H9 (cell line): Measurements from ENCODE around the gene SETD7. TPM values are rescaled to one million over a fixed set of nuclear protein-coding genes. Genes with fewer than 3 reads are reported as not detected.

Experiments used
- DNase-seq: peaks from one replicate; pipeline ENCODE4 v3.0.0-alpha.2; 2017
- H2AFZ ChIP-seq: one replicate; pipeline ENCODE4 v1.6.1; 2013; ENCODE audit warnings: mild to moderate bottlenecking, low read length, control low read depth, moderate library complexity
- H2AK5ac ChIP-seq: 2 replicates; pipeline ENCODE4 v1.6.1; 2013; ENCODE audit warnings: low read length, control low read depth, mixed read lengths; ENCODE audit not compliant: insufficient read length
- H2BK120ac ChIP-seq: one replicate; pipeline ENCODE4 v1.6.1; 2013; ENCODE audit warnings: low read depth, mild to moderate bottlenecking, low read length, control low read depth, inconsistent platforms; ENCODE audit not compliant: poor library complexity, severe bottlenecking
- H2BK12ac ChIP-seq: 2 replicates; pipeline ENCODE4 v1.6.1; 2013; ENCODE audit warnings: low read length, control low read depth, mixed read lengths, low read depth; ENCODE audit not compliant: insufficient read length
- H2BK15ac ChIP-seq: 2 replicates; pipeline ENCODE4 v1.6.1; 2013; ENCODE audit warnings: low read depth, low read length, control low read depth
- H2BK20ac ChIP-seq: one replicate; pipeline ENCODE4 v1.6.1; 2013; ENCODE audit warnings: low read depth, mild to moderate bottlenecking, low read length, control low read depth, inconsistent platforms; ENCODE audit not compliant: poor library complexity, severe bottlenecking
- H2BK5ac ChIP-seq: 2 replicates; pipeline ENCODE4 v1.6.1; 2013; ENCODE audit warnings: low read length, control low read depth, mixed read lengths; ENCODE audit not compliant: insufficient read length
- H3K14ac ChIP-seq: 2 replicates; pipeline ENCODE4 v1.6.1; 2013; ENCODE audit warnings: low read length, control low read depth; ENCODE audit not compliant: insufficient read depth
- H3K18ac ChIP-seq: 2 replicates; pipeline ENCODE4 v1.6.1; 2013; ENCODE audit warnings: low read depth, mild to moderate bottlenecking, mixed read lengths, low read length, control low read depth; ENCODE audit not compliant: insufficient read length
- H3K23ac ChIP-seq: 2 replicates; pipeline ENCODE4 v1.6.1; 2013; ENCODE audit warnings: low read length, control low read depth, mixed read lengths, low read depth; ENCODE audit not compliant: insufficient read length
- H3K23me2 ChIP-seq: 2 replicates; pipeline ENCODE4 v1.6.1; 2013; ENCODE audit warnings: low read depth, mild to moderate bottlenecking, mixed read lengths, low read length, control low read depth; ENCODE audit not compliant: insufficient read length, poor library complexity, severe bottlenecking
- H3K27ac ChIP-seq: 2 replicates; pipeline ENCODE4 v1.5.1; 2013; ENCODE audit warnings: low read length, control low read depth, mixed read lengths, low read depth; ENCODE audit not compliant: insufficient read length
- H3K27me3 ChIP-seq: 2 replicates; pipeline ENCODE4 v1.6.1; 2013; ENCODE audit warnings: low read length, control low read depth, inconsistent platforms; ENCODE audit not compliant: insufficient read depth
- H3K4ac ChIP-seq: 2 replicates; pipeline ENCODE4 v1.6.1; 2013; ENCODE audit warnings: low read depth, mild to moderate bottlenecking, control low read depth, inconsistent platforms, low read length, moderate library complexity
- H3K4me1 ChIP-seq: 2 replicates; pipeline ENCODE4 v1.6.1; 2013; ENCODE audit warnings: low read length, control low read depth, inconsistent platforms; ENCODE audit not compliant: insufficient read depth
- H3K4me2 ChIP-seq: 2 replicates; pipeline ENCODE4 v1.6.1; 2013; ENCODE audit warnings: low read length, control low read depth, mixed read lengths; ENCODE audit not compliant: insufficient read length, insufficient read depth
- H3K56ac ChIP-seq: 2 replicates; pipeline ENCODE4 v1.6.1; 2013; ENCODE audit warnings: low read depth, mild to moderate bottlenecking, mixed read lengths, low read length, control low read depth; ENCODE audit not compliant: insufficient read length
- H3K79me1 ChIP-seq: 2 replicates; pipeline ENCODE4 v1.6.1; 2013; ENCODE audit warnings: low read depth, mild to moderate bottlenecking, moderate library complexity, low read length, control low read depth, inconsistent platforms; ENCODE audit not compliant: insufficient read depth, poor library complexity, severe bottlenecking
- H3K79me2 ChIP-seq: 2 replicates; pipeline ENCODE4 v1.6.1; 2013; ENCODE audit warnings: low read length, control low read depth, inconsistent platforms; ENCODE audit not compliant: insufficient read depth
- H3K9ac ChIP-seq: 2 replicates; pipeline ENCODE4 v1.6.1; 2013; ENCODE audit warnings: low read length, control low read depth, mixed read lengths; ENCODE audit not compliant: insufficient read length; ENCODE audit errors: extremely low read depth
- H3K9me3 ChIP-seq: one replicate; pipeline ENCODE4 v1.6.1; 2013; ENCODE audit warnings: low read depth, low read length, inconsistent platforms; ENCODE audit not compliant: control insufficient read depth
- H3T11ph ChIP-seq: one replicate; pipeline ENCODE4 v1.6.1; 2013; ENCODE audit warnings: mild to moderate bottlenecking, low read length, control low read depth, inconsistent platforms
- H4K20me1 ChIP-seq: one replicate; pipeline ENCODE4 v1.6.1; 2013; ENCODE audit not compliant: control insufficient read depth, insufficient read length, insufficient read depth
- H4K5ac ChIP-seq: 2 replicates; pipeline ENCODE4 v1.6.1; 2013; ENCODE audit warnings: low read depth, mild to moderate bottlenecking, mixed read lengths, low read length, control low read depth; ENCODE audit not compliant: insufficient read length
- H4K8ac ChIP-seq: replicated peaks from 2 replicates; pipeline ENCODE4 v1.6.1; 2013; ENCODE audit warnings: low read length, control low read depth, mixed read lengths, low read depth; ENCODE audit not compliant: insufficient read length
- H4K91ac ChIP-seq: 2 replicates; pipeline ENCODE4 v1.6.1; 2013; ENCODE audit warnings: low read depth, mild to moderate bottlenecking, moderate library complexity, mixed read lengths, low read length, control low read depth; ENCODE audit not compliant: insufficient read length
- H3K27ac Mint-ChIP-seq, 3 experiments: 2 replicates in 2 of 3; 3 replicates in 1 of 3; pipeline ENCODE4 v1.8.0; 2020 to 2021; ENCODE audit warnings: mixed read lengths in 3 of 3, mild to moderate bottlenecking in 1 of 3, moderate library complexity in 1 of 3
- H3K27me3 Mint-ChIP-seq: 2 replicates; pipeline ENCODE4 v1.8.0; 2021; ENCODE audit warnings: low read depth, mild to moderate bottlenecking, moderate library complexity, mixed read lengths
- H3K36me3 Mint-ChIP-seq, 3 experiments: 2 replicates in 2 of 3; 3 replicates in 1 of 3; pipeline ENCODE4 v1.8.0; 2020 to 2021; ENCODE audit warnings: low read depth in 3 of 3, mixed read lengths in 3 of 3; ENCODE audit not compliant: insufficient read depth in 1 of 3
- H3K4me1 Mint-ChIP-seq, 2 experiments: 2 replicates each; pipeline ENCODE4 v1.8.0; 2020; ENCODE audit warnings: mixed read lengths in 2 of 2
- H3K4me3 Mint-ChIP-seq, 2 experiments: 2 replicates in 1 of 2; 3 replicates in 1 of 2; pipeline ENCODE4 v1.8.0; 2020 to 2021; ENCODE audit warnings: mild to moderate bottlenecking in 2 of 2, mixed read lengths in 2 of 2, moderate library complexity in 1 of 2
- H3K9me3 Mint-ChIP-seq, 2 experiments: 2 replicates in 1 of 2; 3 replicates in 1 of 2; pipeline ENCODE4 v1.8.0; 2020; ENCODE audit warnings: mild to moderate bottlenecking in 2 of 2, mixed read lengths in 2 of 2, moderate library complexity in 1 of 2
- CTCF ChIP-seq: fragments of 200-600 bp; sonication (generic); conservative IDR thresholded peaks from 3 replicates; pipeline ENCODE4 v1.8.0; 2021; ENCODE audit warnings: antibody characterized with exemption, mild to moderate bottlenecking
- WGBS: extraction: QIAGEN DNeasy Blood & Tissue Kit; methylation state at CpG from one replicate; pipeline ENCODE4 v1.1.7; 2013; ENCODE audit warnings: missing lambda C conversion rate, low lambda C conversion rate, mixed read lengths; ENCODE audit not compliant: insufficient read length; ENCODE audit errors: extremely low coverage; 5-methylcytosine and 5-hydroxymethylcytosine counted together
- total RNA-seq: library from RNA; stranded (reverse); gene quantifications from 2 replicates; pipeline ENCODE4 v1.2.1, GENCODE V29; 2021

SETD7 gene
- total RNA-seq, 1 experiment from 2014 or later = 1.5 TPM

GRCh38 chr4:139524062-139524631 lies 31.9 kb downstream of the SETD7 start:
- no peaks in the 10 kb centered on the region for H3K9me3 Mint-ChIP-seq

More at GRCh38 chr4:139524062-139524631, 31.9 kb downstream of the SETD7 start:
- H3K23me2 ChIP-seq = no peaks in the 10 kb centered on the region
- Mint-ChIP-seq H3K36me3 (no peaks in the 10 kb centered on the region), H3K4me3 (no peak overlapping the region), H3K27me3 (no peaks in the 10 kb centered on the region), H3K4me1 (peaks cover 2 to 5% of the 10 kb centered on the region in 2 experiments; a peak in 3 of 4 replicates), H3K27ac (no peak overlapping the region)
- H3K4me2 ChIP-seq = no peak overlapping the region
- no peak overlapping the region for H2BK15ac ChIP-seq
- H2BK20ac ChIP-seq = no peak overlapping the region
- H3K23ac ChIP-seq = no peak overlapping the region
- H3K9ac ChIP-seq = no peak overlapping the region
- H4K5ac ChIP-seq = no peak overlapping the region
- no peak overlapping the region for H2BK12ac ChIP-seq
- no peak for DNase-seq
- H3K79me2 ChIP-seq = no peaks in the 10 kb centered on the region
- no peak overlapping the region for H3K27ac ChIP-seq
- H4K20me1 ChIP-seq = no peaks in the 10 kb centered on the region
- no peak overlapping the region for H2AK5ac ChIP-seq
- no peak overlapping the region for H3K18ac ChIP-seq
- no peaks in the 10 kb centered on the region for H3K79me1 ChIP-seq
- no peaks in the 10 kb centered on the region for H3K27me3 ChIP-seq
- H3T11ph ChIP-seq = no peak overlapping the region
- H4K8ac ChIP-seq = no peak overlapping the region
- no CpG with 5 or more reads among the region's 4 CpGs for WGBS
- H2BK5ac ChIP-seq = no peak overlapping the region
- no peak overlapping the region for H2AFZ ChIP-seq
- H4K91ac ChIP-seq = no peak overlapping the region
- no peak overlapping the region for H3K56ac ChIP-seq
- no peak overlapping the region for H3K4ac ChIP-seq
- no peak for TF ChIP-seq CTCF
- no peaks in the 10 kb centered on the region for H3K9me3 ChIP-seq
- no peaks in the 10 kb centered on the region for H3K4me1 ChIP-seq
- no peak overlapping the region; the same call in 1 of the 2 replicates for H3K14ac ChIP-seq
- H2BK120ac ChIP-seq = no peak overlapping the region
